ENCODE measurements around the gene MYL10.
A peak's percentile ranks its signal among the peaks of the same experiment; 100 is the strongest.

DNA sequence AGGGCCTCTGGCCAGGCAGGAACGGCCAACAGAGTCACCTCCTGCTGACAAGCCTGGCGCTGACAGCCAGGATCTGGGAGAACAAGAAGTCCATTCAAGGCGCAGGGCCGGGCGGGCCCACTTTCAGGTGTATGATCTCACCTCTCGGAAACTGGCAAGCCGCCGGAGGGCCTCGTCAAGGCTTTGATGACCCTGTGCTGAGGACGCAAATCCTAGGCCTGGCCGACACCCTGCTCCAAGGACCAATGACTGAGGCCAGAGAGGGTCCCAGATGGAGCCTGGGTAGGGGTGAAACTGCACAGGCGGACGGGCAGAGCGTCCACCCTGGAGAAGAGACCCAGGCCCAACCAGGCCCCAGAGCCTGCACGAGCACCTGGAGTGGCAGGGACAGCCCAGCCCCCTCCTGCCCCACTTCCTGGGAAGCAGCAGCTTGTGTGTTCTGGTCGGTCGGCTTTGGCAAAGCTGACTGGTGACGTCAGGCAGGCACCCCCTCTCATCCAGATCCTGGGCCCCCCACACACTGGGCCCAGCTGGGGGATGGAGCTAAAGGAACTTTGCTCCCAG, 30.6 kb downstream of the MYL10 start:
- TF ChIP-seq CTCF (IDR thresholded peaks at IDR 0.05 in 2 of 3, conservative IDR thresholded peaks at IDR 0.05 in 1 of 3; ENCODE audit: borderline replicate concordance in 1 of 3, insufficient read depth in 1 of 3, low read depth in 2 of 3, low read length in 2 of 3) = no peak
- TF ChIP-seq POLR2AphosphoS5 (IDR thresholded peaks at IDR 0.05; ENCODE audit: low read depth, low read length) = peak; percentile 20; the same call in 1 of the 2 replicates
- no peak for TF ChIP-seq POLR2A (IDR thresholded peaks at IDR 0.05; ENCODE audit: borderline replicate concordance, extremely low read depth, insufficient read depth, insufficient read length)
- TF ChIP-seq, protein P1, sequence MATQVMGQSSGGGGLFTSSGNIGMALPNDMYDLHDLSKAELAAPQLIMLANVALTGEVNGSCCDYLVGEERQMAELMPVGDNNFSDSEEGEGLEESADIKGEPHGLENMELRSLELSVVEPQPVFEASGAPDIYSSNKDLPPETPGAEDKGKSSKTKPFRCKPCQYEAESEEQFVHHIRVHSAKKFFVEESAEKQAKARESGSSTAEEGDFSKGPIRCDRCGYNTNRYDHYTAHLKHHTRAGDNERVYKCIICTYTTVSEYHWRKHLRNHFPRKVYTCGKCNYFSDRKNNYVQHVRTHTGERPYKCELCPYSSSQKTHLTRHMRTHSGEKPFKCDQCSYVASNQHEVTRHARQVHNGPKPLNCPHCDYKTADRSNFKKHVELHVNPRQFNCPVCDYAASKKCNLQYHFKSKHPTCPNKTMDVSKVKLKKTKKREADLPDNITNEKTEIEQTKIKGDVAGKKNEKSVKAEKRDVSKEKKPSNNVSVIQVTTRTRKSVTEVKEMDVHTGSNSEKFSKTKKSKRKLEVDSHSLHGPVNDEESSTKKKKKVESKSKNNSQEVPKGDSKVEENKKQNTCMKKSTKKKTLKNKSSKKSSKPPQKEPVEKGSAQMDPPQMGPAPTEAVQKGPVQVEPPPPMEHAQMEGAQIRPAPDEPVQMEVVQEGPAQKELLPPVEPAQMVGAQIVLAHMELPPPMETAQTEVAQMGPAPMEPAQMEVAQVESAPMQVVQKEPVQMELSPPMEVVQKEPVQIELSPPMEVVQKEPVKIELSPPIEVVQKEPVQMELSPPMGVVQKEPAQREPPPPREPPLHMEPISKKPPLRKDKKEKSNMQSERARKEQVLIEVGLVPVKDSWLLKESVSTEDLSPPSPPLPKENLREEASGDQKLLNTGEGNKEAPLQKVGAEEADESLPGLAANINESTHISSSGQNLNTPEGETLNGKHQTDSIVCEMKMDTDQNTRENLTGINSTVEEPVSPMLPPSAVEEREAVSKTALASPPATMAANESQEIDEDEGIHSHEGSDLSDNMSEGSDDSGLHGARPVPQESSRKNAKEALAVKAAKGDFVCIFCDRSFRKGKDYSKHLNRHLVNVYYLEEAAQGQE (IDR thresholded peaks at IDR 0.05; ENCODE audit: low read depth) = no peak
- TF ChIP-seq EZH2 (IDR thresholded peaks at IDR 0.05) = no peak
- TF ChIP-seq, protein P2, sequence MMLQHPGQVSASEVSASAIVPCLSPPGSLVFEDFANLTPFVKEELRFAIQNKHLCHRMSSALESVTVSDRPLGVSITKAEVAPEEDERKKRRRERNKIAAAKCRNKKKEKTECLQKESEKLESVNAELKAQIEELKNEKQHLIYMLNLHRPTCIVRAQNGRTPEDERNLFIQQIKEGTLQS (IDR thresholded peaks at IDR 0.05) = no peak
- TF ChIP-seq, protein P3, sequence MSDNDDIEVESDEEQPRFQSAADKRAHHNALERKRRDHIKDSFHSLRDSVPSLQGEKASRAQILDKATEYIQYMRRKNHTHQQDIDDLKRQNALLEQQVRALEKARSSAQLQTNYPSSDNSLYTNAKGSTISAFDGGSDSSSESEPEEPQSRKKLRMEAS (IDR thresholded peaks at IDR 0.05) = no peak; the same call in 1 of the 2 replicates
- no peak for TF ChIP-seq ZNF274 (IDR thresholded peaks at IDR 0.05; ENCODE audit: low read depth, low read length)
- TF ChIP-seq CEBPB (IDR thresholded peaks at IDR 0.05; ENCODE audit: low read depth) = no peak
- peak; percentile 22; the same call in 1 of the 2 replicates for TF ChIP-seq ZFX (IDR thresholded peaks at IDR 0.05)
- TF ChIP-seq RAD21 (IDR thresholded peaks at IDR 0.05; ENCODE audit: low read depth) = no peak; the same call in 1 of the 2 replicates
